GM18526 (cell line): Measurements from ENCODE around the gene WWOX.

ENCODE experiments used
- POLR2A ChIP-seq: IDR thresholded peaks from 3 replicates; pipeline ENCODE4 v1.6.1; 2011; ENCODE audit not compliant: insufficient read length; ENCODE audit errors: extremely low read depth

The WWOX gene

GRCh38 chr16:78804058-78804735, 704.7 kb downstream of the WWOX start:
- no peak for TF ChIP-seq POLR2A

GRCh38 chr16:78805556-78805955, 706.1 kb downstream of the WWOX start:
- no peak for TF ChIP-seq POLR2A

GRCh38 chr16:78811247-78811646, 711.8 kb downstream of the WWOX start:
- TF ChIP-seq POLR2A = no peak

GRCh38 chr16:78812582-78812981, 713.1 kb downstream of the WWOX start:
- TF ChIP-seq POLR2A = no peak

- TF ChIP-seq POLR2A = no peak
Measured at GRCh38 chr16:78813661-78814311, 714.3 kb downstream of the WWOX start.

GRCh38 chr16:78815713-78816112, 716.3 kb downstream of the WWOX start:
- no peak for TF ChIP-seq POLR2A

GRCh38 chr16:78816499-78817195, 717.2 kb downstream of the WWOX start:
- TF ChIP-seq POLR2A = no peak

- TF ChIP-seq POLR2A = no peak
Measured at GRCh38 chr16:78817200-78817739, 717.8 kb downstream of the WWOX start.

GRCh38 chr16:78821335-78821734, 721.9 kb downstream of the WWOX start:
- TF ChIP-seq POLR2A = no peak

GRCh38 chr16:78822509-78822908, 723.1 kb downstream of the WWOX start:
- no peak for TF ChIP-seq POLR2A

GRCh38 chr16:78823027-78823426, 723.6 kb downstream of the WWOX start:
- TF ChIP-seq POLR2A = no peak

- no peak for TF ChIP-seq POLR2A
Measured at GRCh38 chr16:78829280-78829679, 729.8 kb downstream of the WWOX start.

- no peak for TF ChIP-seq POLR2A
Measured at GRCh38 chr16:78830599-78830998, 731.1 kb downstream of the WWOX start.

GRCh38 chr16:78832100-78832499, 732.6 kb downstream of the WWOX start:
- TF ChIP-seq POLR2A = no peak

- no peak for TF ChIP-seq POLR2A
Measured at GRCh38 chr16:78836802-78837491, 737.5 kb downstream of the WWOX start.

GRCh38 chr16:78837706-78838105, 738.3 kb downstream of the WWOX start:
- TF ChIP-seq POLR2A = no peak

- no peak for TF ChIP-seq POLR2A
Measured at GRCh38 chr16:78838276-78838675, 738.8 kb downstream of the WWOX start.
